IMR-90 (cell line): ENCODE data around the gene ZNF679. TPM values are rescaled to one million over a fixed set of nuclear protein-coding genes. Genes with fewer than 3 reads are reported as not detected.

Source experiments
- ATAC-seq: fragments of 200-7000 bp; cut with Tn5 transposase; 2 replicates; pipeline ENCODE4 v1.9.1; 2020; ENCODE audit warnings: low read depth, mild to moderate bottlenecking, moderate library complexity
- BruUV-seq: library from RNA; stranded (reverse); fragments of 400-500 nt; replicated peaks from 2 replicates; lab custom pipeline; 2021; lab: Mats Ljungman, UMichigan
- CTCF ChIA-PET: fragments of 300-600 bp; formaldehyde crosslinking; extraction: SDS; loops from one replicate; lab custom pipeline; 2021; ENCODE audit warnings: antibody characterized with exemption; lab: Yijun Ruan, JAX
- POLR2A ChIA-PET: fragments of 300-600 bp; sonication (Branson Sonifier 250); formaldehyde crosslinking; loops from one replicate; lab custom pipeline; 2022; ENCODE audit warnings: antibody characterized with exemption; ENCODE audit not compliant: unreplicated experiment; lab: Charles Lee
- DNase-seq: peaks from one replicate; pipeline ENCODE4 v3.0.0; 2013
- H2AFZ ChIP-seq: replicated peaks from 2 replicates; pipeline ENCODE3; 2013; ENCODE audit warnings: low read length, mild to moderate bottlenecking; ENCODE audit not compliant: poor library complexity
- H2AK5ac ChIP-seq: 2 replicates; pipeline ENCODE4 v1.6.1; 2013; ENCODE audit warnings: low read depth, low read length, inconsistent platforms
- H2AK9ac ChIP-seq: replicated peaks from 2 replicates; pipeline ENCODE3; 2013; ENCODE audit warnings: mild to moderate bottlenecking, low read depth, low read length, moderate library complexity; ENCODE audit not compliant: poor library complexity
- H2BK120ac ChIP-seq: 2 replicates; pipeline ENCODE4 v1.6.1; 2013; ENCODE audit warnings: low read depth, low read length, inconsistent platforms
- H2BK15ac ChIP-seq: 3 replicates; pipeline ENCODE4 v1.6.1; 2013; ENCODE audit warnings: low read depth, low read length, inconsistent platforms
- H2BK20ac ChIP-seq: 2 replicates; pipeline ENCODE4 v1.6.1; 2013; ENCODE audit warnings: low read depth, mild to moderate bottlenecking, inconsistent platforms, low read length, moderate library complexity
- H2BK5ac ChIP-seq: 2 replicates; pipeline ENCODE4 v1.6.1; 2013; ENCODE audit warnings: mild to moderate bottlenecking, low read depth, low read length, inconsistent platforms; ENCODE audit not compliant: poor library complexity, severe bottlenecking
- H3K14ac ChIP-seq: replicated peaks from 2 replicates; pipeline ENCODE4 v1.6.1; 2013; ENCODE audit warnings: low read depth, low read length, inconsistent platforms
- H3K18ac ChIP-seq: 2 replicates; pipeline ENCODE4 v1.6.1; 2013; ENCODE audit warnings: low read depth, low read length, control low read depth
- H3K23ac ChIP-seq: 2 replicates; pipeline ENCODE4 v1.6.1; 2013; ENCODE audit warnings: low read depth, low read length, inconsistent platforms
- H3K27ac ChIP-seq: 2 replicates; pipeline ENCODE4 v1.5.1; 2013; ENCODE audit warnings: mild to moderate bottlenecking, control low read depth, low read length; ENCODE audit not compliant: insufficient read depth
- H3K27me3 ChIP-seq: 2 replicates; pipeline ENCODE4 v1.6.1; 2013; ENCODE audit warnings: low read length; ENCODE audit not compliant: control insufficient read depth, insufficient read depth
- H3K36me3 ChIP-seq: 2 replicates; pipeline ENCODE4 v1.6.1; 2013; ENCODE audit warnings: low read length, mixed read lengths; ENCODE audit not compliant: control insufficient read depth, insufficient read depth
- H3K4ac ChIP-seq: 2 replicates; pipeline ENCODE4 v1.6.1; 2013; ENCODE audit warnings: low read depth, low read length, inconsistent platforms
- H3K4me1 ChIP-seq: 2 replicates; pipeline ENCODE4 v1.6.1; 2013; ENCODE audit warnings: low read length, mixed read lengths; ENCODE audit not compliant: control insufficient read depth, insufficient read depth
- H3K4me2 ChIP-seq: 2 replicates; pipeline ENCODE4 v1.6.1; 2013; ENCODE audit warnings: low read depth, mild to moderate bottlenecking, control low read depth, low read length, moderate library complexity
- H3K4me3 ChIP-seq: 2 replicates; pipeline ENCODE4 v1.5.1; 2013; ENCODE audit warnings: low read depth, mild to moderate bottlenecking, control low read depth, low read length, moderate library complexity; ENCODE audit not compliant: insufficient read depth
- H3K56ac ChIP-seq: 2 replicates; pipeline ENCODE4 v1.6.1; 2013; ENCODE audit warnings: low read length, inconsistent platforms; ENCODE audit not compliant: insufficient read depth; ENCODE audit errors: extremely low read depth
- H3K79me1 ChIP-seq, 2 experiments: 2 replicates each; pipeline ENCODE4 v1.6.1; 2013; ENCODE audit warnings: low read length in 2 of 2, inconsistent platforms in 1 of 2, low read depth in 1 of 2
- H3K9ac ChIP-seq: 2 replicates; pipeline ENCODE4 v1.6.1; 2013; ENCODE audit warnings: low read depth, low read length, control low read depth
- H3K9me1 ChIP-seq: 2 replicates; pipeline ENCODE4 v1.6.1; 2013; ENCODE audit warnings: low read length, inconsistent platforms; ENCODE audit not compliant: insufficient read depth
- H3K9me3 ChIP-seq: 2 replicates; pipeline ENCODE4 v1.6.1; 2013; ENCODE audit warnings: low read length; ENCODE audit not compliant: control insufficient read depth, insufficient read depth
- H4K20me1 ChIP-seq: 2 replicates; pipeline ENCODE4 v1.6.1; 2013; ENCODE audit warnings: low read length, inconsistent platforms; ENCODE audit not compliant: insufficient read depth
- H4K5ac ChIP-seq: 2 replicates; pipeline ENCODE4 v1.6.1; 2013; ENCODE audit warnings: mild to moderate bottlenecking, low read depth, low read length, control low read depth
- H4K8ac ChIP-seq, 2 experiments: 2 replicates each; pipeline ENCODE4 v1.6.1; 2013; ENCODE audit warnings: low read depth in 2 of 2, low read length in 2 of 2, control low read depth in 1 of 2, inconsistent platforms in 1 of 2
- H4K91ac ChIP-seq: 2 replicates; pipeline ENCODE4 v1.6.1; 2013; ENCODE audit warnings: low read depth, low read length, inconsistent platforms; ENCODE audit not compliant: insufficient read depth
- BHLHE40 ChIP-seq: fragments of 150-350 bp; IDR thresholded peaks from 2 replicates; pipeline ENCODE4 v1.6.1; 2016; ENCODE audit warnings: mild to moderate bottlenecking, low read depth, low read length
- CHD1 ChIP-seq: IDR thresholded peaks from 2 replicates; pipeline ENCODE4 v1.6.1; 2012; ENCODE audit warnings: low read depth, low read length, improper control_type of control experiment
- CTCF ChIP-seq: conservative IDR thresholded peaks from 2 replicates; pipeline ENCODE4 v1.5.1; 2012; ENCODE audit warnings: mild to moderate bottlenecking, low read depth, low read length, improper control_type of control experiment
- ELK1 ChIP-seq: fragments of 150-350 bp; IDR thresholded peaks from 2 replicates; pipeline ENCODE4 v1.6.1; 2016; ENCODE audit warnings: low read depth, mild to moderate bottlenecking, low read length, moderate library complexity, borderline replicate concordance
- MAFK ChIP-seq: IDR thresholded peaks from 2 replicates; pipeline ENCODE4 v1.6.1; 2012; ENCODE audit warnings: low read depth, low read length, improper control_type of control experiment
- MXI1 ChIP-seq: IDR thresholded peaks from 2 replicates; pipeline ENCODE4 v1.6.1; 2012; ENCODE audit warnings: low read depth, mild to moderate bottlenecking, low read length, moderate library complexity, borderline replicate concordance
- NFE2L2 ChIP-seq: fragments of 150-350 bp; IDR thresholded peaks from 2 replicates; pipeline ENCODE4 v1.6.1; 2016; ENCODE audit warnings: low read depth, mild to moderate bottlenecking, low read length
- POLR2A ChIP-seq: IDR thresholded peaks from 2 replicates; pipeline ENCODE4 v1.6.1; 2012; ENCODE audit warnings: mild to moderate bottlenecking, low read depth, low read length
- RAD21 ChIP-seq: IDR thresholded peaks from 2 replicates; pipeline ENCODE4 v1.6.1; 2012; ENCODE audit warnings: low read length, improper control_type of control experiment
- RFX5 ChIP-seq: IDR thresholded peaks from 2 replicates; pipeline ENCODE4 v1.8.0; 2012; ENCODE audit warnings: low read depth, mild to moderate bottlenecking, low read length, moderate library complexity
- WGBS, 2 experiments: methylation state at CpG; one replicate each; pipeline versions ENCODE4 v1.1.5 to v1.1.7; 2013; ENCODE audit warnings: missing lambda C conversion rate in 2 of 2; ENCODE audit not compliant: insufficient read length in 1 of 2; ENCODE audit errors: extremely low coverage in 2 of 2; 5-methylcytosine and 5-hydroxymethylcytosine counted together
- dilution Hi-C: fragments of 300-500 bp; cut with HindIII; formaldehyde crosslinking; loops from one replicate; pipeline ENCODE4 v1.14.3; 2018; ENCODE audit warnings: low sequenced_read_pairs; ENCODE audit not compliant: unreplicated experiment
- in situ Hi-C: fragments of 300-500 bp; cut with MboI; formaldehyde crosslinking; loops from 3 replicates; pipeline ENCODE4 v1.14.3; 2019; ENCODE audit warnings: low sequenced_read_pairs, inconsistent platforms, mixed read lengths
- intact Hi-C: fragments of 100-400 bp; cut with micrococcal nuclease; formaldehyde crosslinking; loops from 2 replicates; pipeline ENCODE4 v1.10.0; 2022
- polyA plus RNA-seq, 3 experiments: library from polyadenylated mRNA; depleted of rRNA; stranded (reverse); fragments of >200 nt; gene quantifications; 2 replicates each; pipeline ENCODE4 v1.2.3, GENCODE V29; 2012; ENCODE audit warnings: low replicate concordance in 1 of 3
- total RNA-seq: library from RNA; depleted of rRNA; stranded (reverse); fragments of >200 nt; gene quantifications from 2 replicates; pipeline ENCODE4 v1.2.3, GENCODE V29; 2012

ZNF679 gene
- total and polyA plus RNA-seq, 2 of the 4 experiments (the other 2 are of a cell fraction), result not detected

- H2AFZ ChIP-seq, result peak overlapping the region; percentile 74
- H3K4me2 ChIP-seq, result peak overlapping the region; percentile 76
- POLR2A ChIA-PET, result no interaction called here
- peak overlapping the region; percentile 88 to 96; a peak in 2 of 4 replicates for H4K8ac ChIP-seq
- H3K18ac ChIP-seq, result no peak overlapping the region
- peak overlapping the region; percentile 96 for H3K9ac ChIP-seq
- H2AK9ac ChIP-seq, result peak overlapping the region; percentile 92
- dilution Hi-C loops, result no loop called here
- H2BK15ac ChIP-seq, result no peak overlapping the region
- H4K5ac ChIP-seq, result no peak overlapping the region; the same call in 1 of the 2 replicates
- peak overlapping the region; percentile 96 for H3K4me3 ChIP-seq
- no peak overlapping the region; the same call in 1 of the 2 replicates for H3K4ac ChIP-seq
- no peak overlapping the region for H2AK5ac ChIP-seq
- BruUV-seq, result no TSS peak
- no peak overlapping the region for H2BK120ac ChIP-seq
- intact Hi-C loops, result no loop called here
- no peaks in the 10 kb centered on the region for H3K9me3 ChIP-seq
- no peaks in the 10 kb centered on the region for H3K36me3 ChIP-seq
- H3K56ac ChIP-seq, result no peak overlapping the region
- H3K23ac ChIP-seq, result no peak overlapping the region
- no peaks in the 10 kb centered on the region for H3K9me1 ChIP-seq
- WGBS, 2 experiments, result no CpG with 5 or more reads among the region's 10 CpGs
- peaks cover 6 to 11% of the 10 kb centered on the region in 2 experiments for H3K79me1 ChIP-seq
- TF ChIP-seq MAFK, result no peak
- TF ChIP-seq POLR2A, result no peak
- no peak for TF ChIP-seq ELK1
- no peak for TF ChIP-seq RFX5
- TF ChIP-seq NFE2L2, result no peak
- no peak for TF ChIP-seq CTCF
- no peak for TF ChIP-seq MXI1
- TF ChIP-seq BHLHE40, result no peak
- no peak for TF ChIP-seq RAD21
- TF ChIP-seq CHD1, result no peak
- DNase-seq (no peak), ATAC-seq (no peak)
- H3K27me3 ChIP-seq, result no peaks in the 10 kb centered on the region
- H3K27ac ChIP-seq, result peak overlapping the region; percentile 93
- CTCF ChIA-PET, result no interaction called here
- H3K4me1 ChIP-seq, result no peaks in the 10 kb centered on the region
- no peaks in the 10 kb centered on the region for H4K20me1 ChIP-seq
- H2BK20ac ChIP-seq, result no peak overlapping the region
- no peak overlapping the region for H2BK5ac ChIP-seq
- in situ Hi-C loops, result no loop called here
- 0 out of 2 replicates have a peak overlapping the region, but pooled peaks have one; percentile 22 for H3K14ac ChIP-seq
- no peak overlapping the region for H4K91ac ChIP-seq
Measured at GRCh38 chr7:64314566-64314965, 86.3 kb downstream of the ZNF679 start.
